GM21717 (cell line): ENCODE data around the gene NFE2.

ENCODE experiments used
- ATAC-seq: cut with Tn5 transposase; IDR thresholded peaks from one replicate; pipeline ENCODE4 v1.9.1; 2021; ENCODE audit warnings: mild to moderate bottlenecking, moderate library complexity; ENCODE audit not compliant: unreplicated experiment

The NFE2 gene

DNA sequence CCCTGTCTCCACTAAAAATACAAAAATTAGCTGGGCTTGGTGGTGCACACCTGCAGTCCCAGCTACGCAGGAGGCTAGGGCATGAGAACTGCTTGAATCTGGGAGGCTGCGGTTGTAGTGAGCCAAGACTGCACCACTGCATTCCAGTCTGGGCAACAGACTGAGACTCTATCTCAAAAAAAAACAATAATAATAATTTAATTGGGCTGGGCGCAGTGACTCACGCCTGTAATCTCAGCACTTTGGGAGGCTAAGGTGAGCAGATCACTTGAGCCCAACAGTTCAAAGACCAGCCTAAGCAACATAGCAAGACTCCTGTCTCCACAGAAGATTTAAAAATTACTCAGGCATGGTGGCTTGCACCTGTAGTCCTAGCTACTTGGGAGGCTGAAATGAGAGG lies 47.6 kb downstream of the NFE2 start:
- no peak for ATAC-seq

DNA sequence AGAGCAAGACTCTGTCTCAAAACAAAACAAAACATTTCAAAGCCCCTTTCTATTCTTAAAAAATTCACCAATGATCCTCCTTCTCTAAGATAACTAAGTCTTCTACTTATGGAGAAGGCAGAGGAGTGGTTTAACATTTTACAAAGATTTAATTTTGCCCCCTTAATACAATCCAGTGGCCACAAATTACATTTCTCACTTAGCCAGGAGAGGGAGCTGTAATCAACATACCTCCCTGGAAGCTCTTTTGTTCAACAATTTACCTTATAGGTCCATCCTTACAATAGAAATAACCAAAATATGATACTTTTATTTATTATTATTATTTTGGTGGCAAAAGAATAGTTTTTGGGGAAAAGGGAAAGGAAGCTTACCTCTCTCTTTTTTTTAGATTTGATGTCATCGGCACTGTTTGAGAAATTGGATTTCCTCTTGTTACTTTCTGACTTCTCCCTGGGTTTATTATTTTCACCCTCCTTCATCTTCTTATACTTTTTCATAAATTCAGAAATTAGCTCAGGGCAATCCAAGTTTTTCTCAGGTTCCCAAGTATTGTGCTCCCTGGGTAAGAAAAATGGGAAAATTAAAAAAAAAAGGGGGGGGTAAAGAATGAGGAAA lies 49.0 kb downstream of the NFE2 start:
- no peak for ATAC-seq

DNA sequence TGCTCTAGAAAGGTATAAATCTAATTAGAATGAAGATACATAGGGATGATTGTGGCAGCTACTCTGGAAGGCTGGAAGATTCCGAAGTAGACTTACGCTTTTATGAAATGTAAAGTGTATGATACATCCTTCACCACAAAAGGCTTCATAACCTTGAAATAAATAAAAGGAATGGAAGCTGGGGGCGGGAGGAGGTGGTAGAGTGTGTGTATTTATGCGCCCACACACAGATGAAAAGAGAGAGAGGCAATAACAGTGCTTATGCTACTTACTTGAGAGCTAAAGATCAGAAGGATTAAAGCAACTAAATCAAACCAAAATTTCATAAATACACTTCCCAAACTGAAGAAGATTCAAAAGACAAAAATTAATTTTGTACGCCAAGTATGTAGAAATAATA lies 51.3 kb downstream of the NFE2 start:
- ATAC-seq = no peak

DNA sequence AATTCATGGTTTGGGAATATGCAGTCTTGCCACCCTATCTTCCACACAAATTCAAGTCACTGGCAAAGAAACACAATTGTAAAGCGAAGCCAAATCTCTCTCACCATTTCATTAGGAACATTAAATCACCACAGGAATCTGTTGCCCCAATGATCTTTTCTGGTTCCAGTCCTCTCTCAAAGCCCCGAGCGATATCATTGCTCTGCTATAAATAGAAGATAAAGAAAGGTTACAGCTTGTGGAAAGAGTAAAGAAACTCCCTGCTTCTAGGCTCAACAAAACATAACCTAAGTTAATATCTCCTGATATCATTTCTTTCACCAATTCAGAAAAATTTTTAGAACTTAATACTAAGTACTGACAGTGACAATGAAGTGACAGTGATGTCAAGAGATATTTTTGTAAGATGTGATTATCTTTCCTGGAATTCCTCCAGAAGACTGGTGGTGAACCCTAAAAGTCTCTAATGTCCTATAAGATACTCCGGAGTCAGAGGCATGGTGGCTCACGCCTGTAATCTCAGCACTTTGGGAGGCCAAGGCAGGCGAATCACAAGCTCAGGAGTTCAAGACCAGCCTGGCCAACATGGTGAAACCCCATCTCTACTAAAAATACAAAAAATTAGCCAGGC lies 54.7 kb downstream of the NFE2 start:
- ATAC-seq = no peak
